ENCODE measurements around the gene OGDHL. TPM values are rescaled to one million over a fixed set of nuclear protein-coding genes. Genes with fewer than 3 reads are reported as not detected.

OGDHL gene
- total and polyA plus RNA-seq, 2 donors (not counting 3 experiments of a cell fraction or from before 2014, with no cell fraction given) = 0.43 to 1.0 TPM

- Histone ChIP-seq H3K4me3 (replicated peaks in 1 of 3; ENCODE audit: insufficient read depth in 1 of 3, low read depth in 1 of 3, low read length in 3 of 3) (no peak overlapping the region), H3K36me3 (ENCODE audit: control insufficient read depth in 2 of 2, extremely low read depth in 1 of 2, insufficient read depth in 2 of 2, low read length in 2 of 2) (no peaks in the 10 kb centered on the region), H2AFZ (ENCODE audit: low read depth, low read length) (no peak overlapping the region), H3K4me1 (ENCODE audit: control insufficient read depth, extremely low read depth, insufficient read depth, low read length) (no peaks in the 10 kb centered on the region), H3K79me2 (ENCODE audit: control insufficient read depth, insufficient read depth, low read length) (no peaks in the 10 kb centered on the region), H3K9me3 (replicated peaks; ENCODE audit: control insufficient read depth, insufficient read depth, low read length) (no peaks in the 10 kb centered on the region), H3K4me2 (ENCODE audit: insufficient read depth, low read length) (no peak overlapping the region), H3K9ac (replicated peaks; ENCODE audit: extremely low read depth, insufficient read depth, low read length) (no peak overlapping the region), H4K20me1 (replicated peaks; ENCODE audit: control insufficient read depth, extremely low read depth, insufficient read depth, low read length) (no peaks in the 10 kb centered on the region), H3K9me1 (replicated peaks; ENCODE audit: control insufficient read depth, extremely low read depth, insufficient read depth, low read length) (no peaks in the 10 kb centered on the region), H3K27ac (ENCODE audit: insufficient read depth, low read depth, low read length) (no peak overlapping the region), H3K27me3 (ENCODE audit: control insufficient read depth in 2 of 2, insufficient read depth in 2 of 2, low read length in 2 of 2) (no peaks in the 10 kb centered on the region)
- CTCF ChIA-PET = interaction anchor here (1.2 kb wide), 1 partner anchor 9 kb away, joined by 3 read pairs; no protein-coding TSS in a partner anchor
- intact Hi-C loops (cut with micrococcal nuclease) = no loop called here
- BruUV-seq (replicated peaks) = no TSS peak
- FAIRE-seq (no peak), DNase-seq (ENCODE audit: low read depth, low spot score) (no peak)
- TF ChIP-seq MAX (IDR thresholded peaks at IDR 0.05; ENCODE audit: insufficient read depth, insufficient read length) (no peak), POLR2A (IDR thresholded peaks at IDR 0.05; ENCODE audit: low read depth, low read length) (no peak), EZH2 (IDR thresholded peaks at IDR 0.05; ENCODE audit: borderline replicate concordance, low read depth, low read length, severe bottlenecking) (no peak), CTCF (IDR thresholded peaks at IDR 0.05; ENCODE audit: extremely low read depth in 1 of 2, insufficient read depth in 1 of 2, low read depth in 1 of 2, low read length in 2 of 2) (no peak), JUN (IDR thresholded peaks at IDR 0.05; ENCODE audit: borderline replicate concordance, insufficient read depth, insufficient read length, low read depth) (no peak), GATA2 (IDR thresholded peaks at IDR 0.05; ENCODE audit: insufficient read depth, insufficient read length, low read depth, low read length) (no peak), FOS (IDR thresholded peaks at IDR 0.05; ENCODE audit: borderline replicate concordance, insufficient read depth, low read length) (no peak)
- dilution Hi-C loops (cut with MboI; ENCODE audit: extremely low pct_ligation_motif_present, low sequenced_read_pairs) = no loop called here
- POLR2A ChIA-PET = no interaction called here
These were observed 54.5 kb downstream of the OGDHL start for GRCh38 chr10:49707585-49707984.
